HAP-1 (cell line): Measurements from ENCODE around the gene LY9.
A peak's percentile ranks its signal among the peaks of the same experiment; 100 is the strongest.

Experiments used
- DNase-seq, 2 experiments: peaks; one replicate each; pipeline ENCODE4 v3.0.0-alpha.2; 2016 to 2020; ENCODE audit warnings: low spot score in 2 of 2
- H3K27me3 ChIP-seq: fragments of 250-450 bp; sonication (Bioruptor Pico); 2 replicates; pipeline ENCODE4 v1.5.1; 2020; ENCODE audit warnings: low read depth, mild to moderate bottlenecking, moderate library complexity
- H3K36me3 ChIP-seq: fragments of 250-450 bp; sonication (Bioruptor Pico); replicated peaks from 2 replicates; pipeline ENCODE4 v1.5.1; 2020; ENCODE audit warnings: mild to moderate bottlenecking
- H3K4me1 ChIP-seq: fragments of 250-450 bp; sonication (Bioruptor Pico); 2 replicates; pipeline ENCODE4 v1.5.1; 2020; ENCODE audit warnings: mild to moderate bottlenecking
- H3K4me3 ChIP-seq: fragments of 250-450 bp; sonication (Bioruptor Pico); 2 replicates; pipeline ENCODE4 v1.5.1; 2020; ENCODE audit warnings: mild to moderate bottlenecking, moderate library complexity
- H3K9me3 ChIP-seq: fragments of 250-450 bp; sonication (Bioruptor Pico); 2 replicates; pipeline ENCODE4 v1.5.1; 2020; ENCODE audit warnings: mild to moderate bottlenecking, moderate library complexity
- in situ Hi-C: fragments of 300-500 bp; cut with MboI; formaldehyde crosslinking; loops from 3 replicates; pipeline ENCODE4 v1.14.3; 2020; ENCODE audit warnings: low sequenced_read_pairs, inconsistent platforms, mixed read lengths

The LY9 gene

DNA sequence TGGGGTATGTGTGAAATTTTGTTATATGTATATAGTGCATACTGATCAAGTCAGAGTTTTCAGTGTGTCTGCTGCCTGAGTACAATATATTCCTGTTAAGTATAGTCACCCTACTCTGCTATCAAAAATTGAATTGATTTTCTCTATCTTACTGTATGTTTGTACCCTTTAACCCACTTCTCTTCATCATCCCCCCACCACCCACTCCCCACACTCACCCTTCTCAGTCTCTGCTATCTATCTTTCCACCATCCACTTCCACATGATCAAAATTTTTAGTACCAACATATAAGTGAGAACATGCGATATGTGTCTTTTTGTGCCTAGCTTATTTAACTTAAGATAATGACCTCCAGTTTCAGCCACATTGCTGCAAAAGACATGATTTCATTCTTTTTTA lies 4.2 kb downstream of the LY9 start:
- H3K27me3 ChIP-seq = no peaks in the 10 kb centered on the region
- 0 out of 2 replicates have a peak, but pooled peaks cover 3% of the 10 kb centered on the region for H3K9me3 ChIP-seq
- no peak for DNase-seq
- H3K4me3 ChIP-seq = no peak overlapping the region
- H3K36me3 ChIP-seq = no peaks in the 10 kb centered on the region
- in situ Hi-C loops = no loop called here
- H3K4me1 ChIP-seq = no peaks in the 10 kb centered on the region

DNA sequence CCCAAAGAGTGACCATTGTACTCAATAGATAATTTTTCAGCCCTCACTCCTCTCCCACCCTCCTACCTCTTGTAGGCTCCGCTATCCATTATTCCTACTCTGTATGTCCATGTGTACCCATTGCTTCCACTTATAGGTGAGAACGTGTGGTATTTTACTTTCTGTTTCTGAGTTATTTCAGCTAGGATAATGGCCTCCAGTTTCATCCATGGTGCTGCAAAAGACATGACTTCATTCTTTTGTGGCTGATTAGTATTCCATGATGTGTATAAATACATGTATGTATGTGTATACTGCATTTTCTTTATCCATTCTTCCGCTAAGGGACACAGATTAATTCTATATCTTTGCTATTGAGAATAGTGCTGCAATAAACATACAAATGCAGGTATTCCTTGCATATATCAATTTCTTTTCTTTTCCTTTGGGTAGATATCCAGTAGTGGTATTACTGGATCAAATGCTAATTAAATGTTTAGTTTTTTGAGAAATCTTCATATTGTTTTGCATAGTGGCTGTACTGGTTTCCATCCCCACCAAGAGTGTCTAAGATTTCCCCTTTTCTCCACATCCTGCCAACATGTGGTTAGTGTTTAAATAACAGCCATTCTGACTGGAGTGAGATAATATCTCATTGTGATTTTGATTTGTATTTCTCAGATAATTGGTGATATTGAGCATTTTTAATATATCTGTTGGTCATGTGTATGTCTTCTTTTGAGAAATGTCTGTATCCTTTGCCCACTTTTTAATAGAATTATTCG lies 4.9 kb downstream of the LY9 start:
- H3K27me3 ChIP-seq = no peaks in the 10 kb centered on the region
- H3K4me3 ChIP-seq = no peak overlapping the region
- H3K4me1 ChIP-seq = no peaks in the 10 kb centered on the region
- no peaks in the 10 kb centered on the region for H3K36me3 ChIP-seq
- DNase-seq = no peak
- in situ Hi-C loops = no loop called here
- peaks cover 3% of the 10 kb centered on the region; the same call in 1 of the 2 replicates for H3K9me3 ChIP-seq

DNA sequence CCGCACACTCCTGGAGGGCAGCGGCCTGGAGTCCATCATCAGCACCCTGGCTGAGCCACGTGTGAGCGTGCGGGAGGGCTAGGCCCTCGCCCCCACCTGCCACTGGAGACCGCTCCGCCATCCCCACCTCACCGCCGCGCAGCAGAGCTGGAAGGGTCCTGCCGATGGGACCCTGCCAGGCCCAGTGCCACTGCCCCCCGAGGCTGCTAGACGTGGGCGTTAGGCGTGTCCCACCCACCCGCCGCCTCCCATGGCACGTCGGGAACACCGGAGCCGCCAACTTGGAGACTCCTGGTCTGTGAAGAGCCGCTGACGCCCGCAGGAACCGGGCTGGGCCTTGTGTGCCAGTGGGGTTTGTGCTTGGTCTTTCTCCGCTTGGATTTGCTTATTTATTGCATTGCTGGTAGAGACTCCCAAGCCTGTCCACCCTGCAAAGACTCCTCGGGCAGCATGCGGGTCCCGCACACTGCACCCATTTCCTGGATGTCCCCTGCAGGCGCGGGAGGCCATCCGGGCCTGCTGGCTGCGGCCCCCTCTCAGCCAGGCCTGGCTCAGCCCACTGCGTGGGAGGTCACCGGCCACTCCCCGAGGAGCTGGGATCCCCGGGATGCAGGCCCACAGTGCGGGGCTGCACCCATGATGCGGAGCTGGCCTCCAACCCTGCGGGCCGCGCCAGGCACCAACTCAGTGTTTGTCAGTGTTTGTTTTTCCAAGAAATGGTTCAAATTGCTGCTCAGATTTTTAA lies 6.0 kb downstream of the LY9 start:
- H3K4me3 ChIP-seq = no peak overlapping the region
- no peaks in the 10 kb centered on the region for H3K4me1 ChIP-seq
- no peaks in the 10 kb centered on the region for H3K27me3 ChIP-seq
- no peaks in the 10 kb centered on the region for H3K36me3 ChIP-seq
- in situ Hi-C loops = no loop called here
- peaks cover 5% of the 10 kb centered on the region; the same call in 1 of the 2 replicates for H3K9me3 ChIP-seq
- DNase-seq = no peak

DNA sequence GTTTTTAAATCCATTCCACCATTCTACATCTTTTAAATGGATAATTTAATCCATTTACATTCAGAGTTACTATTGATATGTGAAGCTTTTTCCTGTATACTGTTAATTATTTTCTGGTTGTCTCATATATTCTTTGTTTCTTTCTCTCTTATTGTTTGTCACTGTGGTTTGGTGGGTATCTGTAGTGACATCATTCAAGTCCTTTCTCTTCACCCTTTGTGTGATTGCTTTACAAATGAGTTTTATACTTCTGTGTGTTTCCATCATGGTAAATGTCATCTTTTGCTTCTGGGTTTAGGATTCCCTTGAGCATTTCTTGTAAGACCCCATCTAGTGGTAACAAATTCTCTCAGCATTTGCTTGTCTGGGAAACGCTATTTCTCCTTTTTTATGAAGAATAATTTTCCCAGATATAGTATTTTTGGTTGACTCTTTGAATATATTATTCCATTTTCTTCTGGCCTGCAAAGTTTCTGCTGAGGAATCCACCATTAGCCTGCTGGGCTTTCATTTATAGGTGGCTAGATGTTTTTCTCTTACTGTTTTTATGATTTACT lies 10.2 kb downstream of the LY9 start:
- peaks cover 5% of the 10 kb centered on the region; the same call in 1 of the 2 replicates for H3K9me3 ChIP-seq
- in situ Hi-C loops = no loop called here

DNA sequence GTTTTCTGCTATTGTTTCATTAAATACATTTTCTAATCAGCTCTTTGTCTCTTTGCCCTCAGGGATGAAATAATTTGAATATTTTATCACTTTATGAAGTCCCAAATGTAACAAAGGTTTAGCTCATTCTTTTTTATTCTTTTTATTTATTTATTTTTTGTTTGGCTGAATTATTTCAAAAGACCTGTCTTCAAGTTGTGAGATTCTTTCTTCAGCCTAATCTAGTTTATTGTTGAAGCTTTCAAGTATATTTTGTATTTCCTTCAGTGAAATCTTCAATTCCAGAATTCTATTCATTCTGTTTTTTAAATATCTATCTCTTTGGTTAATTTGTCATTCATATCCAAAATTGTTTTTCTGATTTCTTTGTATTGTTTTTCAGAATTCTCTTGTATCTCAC lies 10.8 kb downstream of the LY9 start:
- Histone ChIP-seq H3K27me3 (no peaks in the 10 kb centered on the region), H3K4me3 (no peak overlapping the region), H3K9me3 (peaks cover 5% of the 10 kb centered on the region; the same call in 1 of the 2 replicates), H3K4me1 (peaks cover 23% of the 10 kb centered on the region), H3K36me3 (no peaks in the 10 kb centered on the region)
- no peak for DNase-seq
- in situ Hi-C loops = no loop called here

More for the DNA sequence above, 10.2 kb downstream of the LY9 start:
- no peaks in the 10 kb centered on the region for H3K36me3 ChIP-seq
- H3K27me3 ChIP-seq = no peaks in the 10 kb centered on the region
- DNase-seq = no peak
- H3K4me1 ChIP-seq = peaks cover 17% of the 10 kb centered on the region
- no peak overlapping the region for H3K4me3 ChIP-seq

DNA sequence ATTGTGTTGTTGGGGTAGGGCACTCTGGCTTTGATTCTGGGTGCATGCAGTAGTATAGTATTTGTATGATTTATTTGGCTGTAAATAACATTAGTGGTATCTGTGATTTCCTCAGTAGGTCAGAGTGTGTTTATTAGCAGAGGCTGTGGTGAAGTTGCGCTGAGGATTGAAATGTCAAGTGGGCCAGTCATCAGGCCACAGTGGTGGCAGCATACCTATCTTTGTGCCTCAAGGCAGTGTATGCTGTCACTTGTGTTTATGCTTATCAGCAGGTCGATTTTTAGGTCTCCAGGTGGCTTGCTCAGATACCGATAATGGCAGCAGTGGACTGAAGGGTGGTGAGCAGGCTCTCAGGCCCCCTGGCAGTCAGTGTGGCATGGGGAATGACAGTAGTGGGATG lies 11.3 kb downstream of the LY9 start:
- in situ Hi-C loops = no loop called here
- Histone ChIP-seq H3K36me3 (no peaks in the 10 kb centered on the region), H3K9me3 (peaks cover 5% of the 10 kb centered on the region; the same call in 1 of the 2 replicates), H3K4me1 (peaks cover 23% of the 10 kb centered on the region), H3K27me3 (no peaks in the 10 kb centered on the region), H3K4me3 (no peak overlapping the region)
- DNase-seq = no peak

DNA sequence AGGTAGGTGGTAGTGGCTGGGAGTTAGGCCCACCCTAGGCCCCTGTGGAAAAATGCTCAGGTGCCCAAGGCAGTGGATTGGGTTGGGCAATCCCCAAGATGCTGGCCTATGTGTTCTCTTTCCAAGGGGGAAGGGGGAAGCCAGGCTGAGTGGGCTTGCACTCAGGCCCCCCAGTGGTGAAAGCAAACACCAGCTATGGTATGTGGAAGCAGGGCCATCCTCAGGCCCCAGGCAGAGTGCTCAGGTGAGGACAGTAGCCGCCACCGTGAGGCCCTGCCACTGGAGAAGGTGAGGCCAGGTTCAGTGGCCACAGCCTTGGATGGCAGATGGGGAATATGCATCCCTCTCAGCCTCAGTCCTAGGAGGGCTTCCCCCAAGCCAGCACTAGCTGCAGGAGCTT lies 11.8 kb downstream of the LY9 start:
- no peaks in the 10 kb centered on the region for H3K27me3 ChIP-seq

DNA sequence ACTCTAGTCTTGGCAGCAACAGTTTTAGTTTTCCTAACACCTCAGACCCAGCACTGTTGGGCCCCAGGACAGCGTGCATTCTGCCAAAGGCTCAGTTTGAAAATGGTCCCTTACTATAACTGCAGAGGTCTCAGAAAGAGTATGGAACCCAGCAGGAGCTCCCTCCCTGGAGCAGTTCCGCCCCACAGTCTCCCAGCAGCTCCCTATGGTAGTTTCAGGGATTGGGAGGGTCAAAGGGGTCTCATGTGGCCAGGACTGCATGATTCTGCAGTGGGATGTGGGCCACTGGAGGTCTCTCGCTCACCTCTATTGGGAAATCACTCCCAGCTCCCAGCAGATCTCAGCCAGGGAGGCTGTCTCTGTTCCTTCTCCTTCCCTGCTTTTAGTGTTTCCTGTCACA lies 12.3 kb downstream of the LY9 start:
- Histone ChIP-seq H3K36me3 (no peaks in the 10 kb centered on the region), H3K27me3 (no peaks in the 10 kb centered on the region), H3K9me3 (peaks cover 5% of the 10 kb centered on the region; the same call in 1 of the 2 replicates), H3K4me1 (peaks cover 23% of the 10 kb centered on the region), H3K4me3 (no peak overlapping the region)
- DNase-seq = no peak
- in situ Hi-C loops = no loop called here

More for the DNA sequence above, 11.8 kb downstream of the LY9 start:
- H3K9me3 ChIP-seq = peaks cover 5% of the 10 kb centered on the region; the same call in 1 of the 2 replicates
- peaks cover 23% of the 10 kb centered on the region for H3K4me1 ChIP-seq
- no peaks in the 10 kb centered on the region for H3K36me3 ChIP-seq
- in situ Hi-C loops = no loop called here
- DNase-seq = no peak
- no peak overlapping the region for H3K4me3 ChIP-seq

DNA sequence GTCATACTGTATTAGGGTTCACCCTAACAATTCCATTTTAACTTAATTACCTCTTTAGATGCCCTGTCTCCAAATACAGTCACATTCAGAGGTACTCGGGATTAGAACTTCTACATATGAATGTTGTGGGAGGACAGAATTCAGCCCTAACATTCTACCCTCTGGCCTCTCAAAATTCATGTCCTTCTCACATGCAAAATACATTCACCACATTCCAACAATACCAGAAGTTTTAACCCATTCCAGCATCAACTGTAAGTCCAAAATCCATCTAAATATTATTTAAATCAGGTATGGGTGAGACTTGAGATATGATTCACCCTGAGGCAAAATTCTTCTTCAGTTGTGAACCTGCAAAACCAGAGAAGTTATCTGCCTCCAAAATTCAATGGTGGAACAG lies 14.5 kb downstream of the LY9 start:
- in situ Hi-C loops = no loop called here
- no peaks in the 10 kb centered on the region for H3K36me3 ChIP-seq
- H3K9me3 ChIP-seq = peaks cover 2% of the 10 kb centered on the region; the same call in 1 of the 2 replicates
- peaks cover 23% of the 10 kb centered on the region for H3K4me1 ChIP-seq
- H3K4me3 ChIP-seq = no peak overlapping the region
- peak in 1 of 2 experiments; percentile 91 for DNase-seq
- H3K27me3 ChIP-seq = no peaks in the 10 kb centered on the region

DNA sequence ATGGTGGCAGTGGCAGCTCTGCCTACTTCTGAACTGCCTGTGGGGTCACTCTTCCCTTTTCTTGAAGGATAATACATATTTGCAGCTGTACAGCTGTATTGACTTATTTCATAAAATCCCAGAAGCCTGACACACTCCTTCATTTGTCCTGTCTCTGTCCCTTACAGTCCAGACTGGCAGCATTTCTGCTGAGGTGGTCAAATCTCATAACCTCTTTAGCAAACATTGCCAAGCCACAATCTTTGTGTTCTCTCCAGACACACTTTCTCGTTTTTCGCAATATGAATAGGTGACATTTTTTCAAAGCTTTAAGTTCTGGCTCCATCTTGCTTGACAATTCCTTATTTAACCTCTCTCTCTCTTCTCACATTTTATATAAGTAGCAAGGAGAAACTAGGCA lies 15.2 kb downstream of the LY9 start:
- in situ Hi-C loops = no loop called here
- no peaks in the 10 kb centered on the region for H3K27me3 ChIP-seq
- no peak for DNase-seq
- no peaks in the 10 kb centered on the region for H3K36me3 ChIP-seq
- H3K4me1 ChIP-seq = peaks cover 23% of the 10 kb centered on the region
- H3K4me3 ChIP-seq = no peak overlapping the region
- H3K9me3 ChIP-seq = peaks cover 2% of the 10 kb centered on the region; the same call in 1 of the 2 replicates

DNA sequence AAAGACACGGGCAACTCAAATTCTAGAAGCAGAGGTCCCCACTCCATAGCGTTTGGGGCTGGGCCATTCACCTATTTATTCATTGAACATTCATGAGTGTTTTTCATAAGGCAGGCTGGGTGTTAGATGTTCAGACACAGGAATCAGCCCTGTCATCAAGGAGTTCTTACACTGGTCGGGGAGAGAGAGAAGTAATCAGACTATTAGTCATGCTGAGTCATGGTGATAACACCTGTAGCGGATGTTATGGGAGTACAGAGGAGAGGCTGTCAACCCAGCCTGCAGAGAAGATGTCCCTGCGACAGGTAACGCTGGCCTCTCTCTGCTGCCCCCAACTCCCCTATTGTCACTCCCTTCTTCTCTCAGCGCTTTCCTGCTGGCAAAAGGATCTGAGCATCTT lies 17.2 kb downstream of the LY9 start:
- no peaks in the 10 kb centered on the region for H3K27me3 ChIP-seq
- in situ Hi-C loops = no loop called here
- H3K4me1 ChIP-seq = peaks cover 25% of the 10 kb centered on the region
- H3K9me3 ChIP-seq = no peaks in the 10 kb centered on the region
- H3K36me3 ChIP-seq = no peaks in the 10 kb centered on the region
- H3K4me3 ChIP-seq = no peak overlapping the region
- DNase-seq = no peak

DNA sequence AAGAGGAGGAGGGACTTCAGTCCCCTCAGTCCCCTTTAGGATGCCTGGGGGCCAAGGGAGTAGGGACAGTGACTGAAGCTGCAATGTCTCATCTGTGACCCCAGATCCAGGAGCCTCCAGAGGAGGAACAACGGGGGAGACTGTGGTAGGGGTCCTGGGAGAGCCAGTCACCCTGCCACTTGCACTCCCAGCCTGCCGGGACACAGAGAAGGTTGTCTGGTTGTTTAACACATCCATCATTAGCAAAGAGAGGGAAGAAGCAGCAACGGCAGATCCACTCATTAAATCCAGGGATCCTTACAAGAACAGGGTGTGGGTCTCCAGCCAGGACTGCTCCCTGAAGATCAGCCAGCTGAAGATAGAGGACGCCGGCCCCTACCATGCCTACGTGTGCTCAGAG lies 18.3 kb downstream of the LY9 start:
- Histone ChIP-seq H3K4me3 (no peak overlapping the region), H3K27me3 (no peaks in the 10 kb centered on the region), H3K36me3 (no peaks in the 10 kb centered on the region), H3K4me1 (peaks cover 25% of the 10 kb centered on the region), H3K9me3 (no peaks in the 10 kb centered on the region)
- in situ Hi-C loops = no loop called here
- DNase-seq = no peak

DNA sequence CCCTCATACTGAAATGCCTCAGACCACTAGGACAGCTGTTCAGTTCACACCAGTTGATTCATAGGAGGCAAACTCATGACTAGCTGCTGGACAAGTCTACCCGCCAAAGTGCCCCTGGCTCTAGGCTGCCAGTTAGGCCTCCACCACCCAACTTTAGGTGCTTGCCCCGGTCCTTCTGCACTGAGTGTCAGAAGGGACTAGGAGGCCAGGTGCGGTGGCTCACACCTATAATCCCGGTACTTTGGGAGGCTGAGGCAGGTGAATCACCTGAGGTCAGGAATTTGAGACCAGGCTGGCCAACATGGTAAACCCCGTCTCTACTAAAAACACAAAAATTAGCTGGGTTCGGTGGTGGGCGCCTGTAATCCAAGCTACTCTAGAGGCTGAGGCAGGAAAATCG lies 18.9 kb downstream of the LY9 start:
- DNase-seq = no peak
- Histone ChIP-seq H3K27me3 (no peaks in the 10 kb centered on the region), H3K4me1 (peaks cover 20% of the 10 kb centered on the region), H3K9me3 (no peaks in the 10 kb centered on the region), H3K4me3 (no peak overlapping the region), H3K36me3 (no peaks in the 10 kb centered on the region)
- in situ Hi-C loops = no loop called here
